ENCODE measurements around the gene PRKCA. TPM values are rescaled to one million over a fixed set of nuclear protein-coding genes. Genes with fewer than 3 reads are reported as not detected.

The PRKCA gene
- total RNA-seq, 1 donor from 2014 or later: 6.3 TPM

DNA sequence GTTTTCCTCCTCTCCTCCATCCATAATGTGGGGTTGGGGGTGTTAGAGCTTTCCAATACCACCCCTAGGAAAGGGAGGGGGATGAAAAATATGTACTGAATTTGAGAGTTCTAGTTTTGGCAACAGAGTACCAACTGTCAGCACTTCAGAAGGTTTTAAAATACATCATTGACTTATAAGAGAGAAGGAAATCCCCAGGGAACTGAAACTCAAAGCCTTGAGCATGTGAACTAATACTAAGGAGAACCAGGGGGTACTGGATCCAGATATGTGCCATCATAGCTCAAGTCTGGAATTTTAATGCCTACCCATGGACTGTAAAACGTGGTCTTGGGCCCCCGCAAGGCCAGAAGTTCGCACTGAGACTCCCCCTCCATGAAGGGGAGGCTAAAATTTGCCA lies 548.3 kb downstream of the PRKCA start:
- DNase-seq (ENCODE audit: low read depth in 2 of 2): no peak

DNA sequence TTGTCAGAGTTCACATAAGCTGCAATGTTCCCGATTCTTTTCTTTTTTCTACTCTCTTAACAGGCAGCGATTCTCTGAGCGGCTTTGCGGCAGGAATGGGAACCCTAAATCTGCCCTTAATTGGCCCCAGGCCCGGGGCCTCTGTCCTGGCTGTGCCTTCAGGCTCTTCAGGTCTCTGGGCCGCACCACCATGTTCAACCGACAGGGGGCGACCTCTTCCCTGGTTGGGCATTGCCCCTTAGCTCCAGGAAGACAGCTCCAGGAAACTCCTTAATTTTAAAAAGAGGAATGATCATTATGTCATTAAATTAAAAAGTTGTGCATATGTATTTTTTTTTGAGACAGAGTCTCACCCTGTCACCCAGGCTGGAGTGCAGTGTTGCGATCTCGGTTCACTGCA lies 552.8 kb downstream of the PRKCA start:
- no peak for DNase-seq (ENCODE audit: low read depth in 2 of 2)

DNA sequence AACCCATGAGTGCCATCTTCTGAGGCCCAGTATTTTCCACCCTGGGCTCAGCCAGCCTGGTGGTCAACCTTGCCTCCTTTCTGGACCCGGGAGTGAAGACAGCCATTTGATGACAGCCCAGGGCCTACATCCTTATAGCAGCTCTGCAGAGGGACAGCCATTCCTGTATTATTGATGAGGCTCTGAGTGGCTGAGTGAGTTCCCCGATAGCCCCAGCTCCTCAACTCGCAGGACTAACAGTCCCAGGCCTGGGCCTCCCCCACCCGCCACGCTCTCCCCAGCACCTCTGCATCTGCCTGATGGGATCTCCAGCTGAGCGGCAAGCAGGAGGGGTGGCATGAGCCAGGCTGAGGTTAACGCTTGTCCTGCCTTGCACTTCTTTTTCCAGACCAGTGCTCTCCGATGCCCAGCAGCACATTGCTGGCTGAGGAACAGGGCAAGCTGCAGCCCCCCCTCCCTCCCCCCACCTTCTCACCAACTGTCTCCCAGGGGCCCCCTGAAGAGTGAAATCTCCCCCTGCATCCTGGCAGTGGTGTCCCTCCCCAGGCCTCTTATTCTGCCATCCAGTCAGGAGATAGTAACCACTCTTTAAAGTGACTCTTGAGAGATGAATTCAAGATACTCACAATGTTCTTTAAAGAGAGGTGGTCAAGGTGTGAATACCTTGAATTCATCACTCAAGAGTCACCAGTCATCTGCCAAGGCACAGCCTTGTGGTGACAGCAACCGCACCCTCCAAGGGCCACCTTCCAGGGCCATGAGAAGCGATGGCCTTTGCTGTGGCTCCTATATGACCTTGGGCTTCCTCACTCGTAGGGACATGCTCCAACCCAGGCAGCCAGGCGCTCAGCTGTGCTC lies 556.0 kb downstream of the PRKCA start:
- DNase-seq (ENCODE audit: low read depth in 2 of 2): no peak

DNA sequence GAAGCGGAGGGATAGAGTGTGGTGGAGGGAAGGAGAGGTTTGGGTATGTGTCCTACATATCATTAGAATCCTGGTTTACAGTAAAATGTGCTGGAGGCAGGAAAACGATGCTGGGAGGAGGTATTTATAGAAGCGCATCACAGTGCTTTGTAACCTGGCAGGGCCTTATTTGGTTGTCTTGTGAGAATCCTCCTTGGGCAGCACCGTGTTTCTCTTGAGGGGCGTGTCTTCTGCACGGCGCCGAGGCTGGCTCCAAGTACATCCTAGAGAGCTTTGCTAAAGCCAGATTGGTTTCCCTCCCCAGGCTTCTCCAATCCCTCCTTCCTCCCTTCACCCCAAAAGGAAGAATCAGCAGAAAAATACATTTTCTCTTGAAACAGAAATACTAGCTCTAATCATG lies 556.9 kb downstream of the PRKCA start:
- DNase-seq (ENCODE audit: low read depth in 2 of 2): no peak

DNA sequence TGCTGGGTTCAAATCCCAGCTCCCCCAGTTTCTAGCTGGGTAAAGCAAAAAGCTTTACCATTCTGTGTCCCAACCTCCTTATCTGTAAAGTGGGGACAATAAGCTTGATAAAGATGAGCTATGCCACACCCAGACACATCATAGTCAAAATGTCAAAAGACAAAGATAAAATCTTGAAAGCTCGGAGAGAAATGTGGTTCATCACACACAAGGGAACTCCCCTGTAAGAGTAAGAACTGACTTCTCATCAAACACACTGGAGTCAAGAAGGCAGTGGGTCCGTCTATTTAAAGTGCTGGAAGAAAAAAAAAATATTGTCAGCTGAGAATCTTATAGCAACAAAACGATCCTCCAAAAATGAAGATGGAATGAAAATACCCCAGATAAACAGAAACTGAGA lies 557.8 kb downstream of the PRKCA start:
- no peak for DNase-seq (ENCODE audit: low read depth in 2 of 2)

Other genes starting within 250 kb of the PRKCA start
- 6.1 and 8.5 TPM in 2 replicates for gene CEP112, start 110.5 kb upstream of the PRKCA start, total RNA-seq
- gene APOH, start 73.2 kb upstream of the PRKCA start, total RNA-seq: not detected in 2 replicates

Data from lung microvascular endothelial cell (primary cell).